Stimulated activated CD8-positive, alpha-beta memory T cell treated with anti-CD3 and anti-CD28 coated beads, Interleukin-12 subunit alpha, Interleukin-12 subunit beta, amount 100 ng/mL, for 4 hours (primary cell): Measurements from ENCODE around the gene UBQLN1.
"Not testable (repeated sequence)": the region's sequence is repeated elsewhere in the genome, so short reads cannot be mapped to it uniquely, and the experiment has no call there.

Source experiments
- DNase-seq: peaks from one replicate; pipeline ENCODE4 v3.0.0-alpha.2; 2020; ENCODE audit warnings: low read depth

The UBQLN1 gene

DNA sequence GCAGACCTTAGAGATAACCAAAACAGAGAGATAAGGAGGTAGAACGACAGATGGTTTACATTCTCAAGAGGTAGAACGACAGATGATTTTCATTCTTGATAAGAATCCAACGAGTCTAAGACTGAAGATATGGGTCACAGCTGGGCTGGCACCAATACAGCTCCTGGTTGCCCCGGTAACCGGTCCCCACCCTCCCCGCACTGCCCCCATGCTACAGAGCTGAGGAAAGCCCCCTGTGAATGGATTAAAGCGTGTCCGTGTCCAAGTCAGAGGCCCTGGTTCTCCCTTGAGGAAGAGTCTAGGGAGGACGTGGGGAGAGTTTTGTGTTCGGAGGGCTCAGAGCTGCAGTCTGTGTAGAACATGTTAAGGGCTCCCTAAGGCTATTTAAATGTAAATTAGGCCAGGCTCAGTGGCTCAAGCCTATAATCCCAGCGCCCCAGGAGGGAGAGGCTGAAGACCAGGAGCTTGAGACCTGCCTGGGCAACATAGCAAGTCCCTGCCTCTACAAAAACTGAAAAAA lies 76.8 kb downstream of the UBQLN1 start:
- DNase-seq, result no peak

DNA sequence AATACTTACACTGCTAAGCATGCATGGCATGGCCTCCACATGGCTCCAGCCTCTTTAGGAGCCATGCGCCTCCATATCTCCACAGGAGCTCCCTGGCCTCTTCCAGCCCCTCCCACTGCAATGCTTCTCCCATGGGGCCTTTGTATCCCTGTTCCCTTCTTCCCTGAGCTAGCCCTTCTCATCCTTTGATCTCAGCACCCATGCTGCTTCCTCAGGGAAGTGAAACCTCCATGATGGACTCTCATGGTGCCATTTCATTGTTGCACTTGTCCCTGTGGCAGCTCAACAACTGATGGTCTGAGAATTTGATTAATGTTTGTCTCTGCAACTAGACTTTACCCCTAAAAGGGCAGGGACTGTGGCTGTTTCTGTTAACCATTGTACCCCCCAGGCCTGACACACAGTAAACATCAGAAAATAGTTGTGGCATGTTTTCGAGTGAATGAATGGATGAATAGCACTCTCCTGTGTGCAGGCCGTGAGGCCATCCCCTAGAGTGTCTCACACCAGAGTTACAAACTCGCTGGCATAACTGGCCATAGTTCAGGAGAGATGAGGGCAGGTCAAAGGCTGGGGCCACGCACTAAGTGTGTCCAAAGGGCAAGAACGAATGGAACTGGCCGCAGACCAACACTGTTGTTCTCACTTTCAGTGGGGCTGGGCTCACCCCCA lies 78.2 kb downstream of the UBQLN1 start:
- no peak for DNase-seq

DNA sequence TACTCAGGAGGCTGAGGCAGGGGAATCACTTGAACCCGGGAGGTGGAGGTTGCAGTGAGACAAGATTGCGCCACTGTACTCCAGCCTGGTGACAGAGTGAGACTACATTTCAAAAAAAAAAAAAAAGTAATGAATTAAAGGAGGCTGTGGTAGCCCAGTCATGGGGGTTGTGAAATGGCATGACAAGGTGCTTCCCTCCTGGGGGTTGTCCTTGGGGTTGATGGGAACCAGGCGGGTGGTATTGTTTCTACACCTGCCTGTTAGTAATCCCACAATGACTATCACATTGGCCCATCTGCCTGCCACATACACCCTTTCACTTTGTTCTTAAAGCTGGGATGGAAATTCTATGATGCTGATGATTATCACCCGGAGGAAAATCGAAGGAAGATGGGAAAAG lies 79.2 kb downstream of the UBQLN1 start:
- DNase-seq, result no peak

GRCh38 chr9:83625178-83625577 lies 82.6 kb downstream of the UBQLN1 start:
- DNase-seq, result no peak

DNA sequence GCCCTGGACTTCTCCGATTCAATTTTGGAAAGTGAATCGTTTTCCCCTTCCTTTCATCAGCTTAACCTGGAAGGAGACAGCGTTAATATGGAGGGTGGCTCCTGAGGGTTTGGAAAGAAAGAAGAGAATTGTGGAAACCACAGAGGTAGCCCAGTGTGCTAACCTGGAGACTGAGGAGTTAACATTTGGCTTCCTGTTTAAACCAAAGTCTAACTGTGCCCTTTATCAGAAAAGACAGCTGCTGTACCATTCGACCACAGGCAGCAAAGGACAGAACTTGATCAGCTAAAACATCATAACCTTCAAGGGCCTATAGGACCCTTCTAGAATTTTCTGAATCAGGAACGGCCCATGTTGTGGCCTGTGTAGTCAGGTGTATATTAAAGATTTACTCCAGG lies 84.1 kb downstream of the UBQLN1 start:
- DNase-seq, result no peak

- peak; percentile 44 for DNase-seq
Observed at GRCh38 chr9:83622939-83623678, 84.6 kb downstream of the UBQLN1 start, which contains the start of gene IDNK. TSS of gene IDNK (plus strand) at chr9:83623143. CDS start at chr9:83623172, 29 bp downstream.

DNA sequence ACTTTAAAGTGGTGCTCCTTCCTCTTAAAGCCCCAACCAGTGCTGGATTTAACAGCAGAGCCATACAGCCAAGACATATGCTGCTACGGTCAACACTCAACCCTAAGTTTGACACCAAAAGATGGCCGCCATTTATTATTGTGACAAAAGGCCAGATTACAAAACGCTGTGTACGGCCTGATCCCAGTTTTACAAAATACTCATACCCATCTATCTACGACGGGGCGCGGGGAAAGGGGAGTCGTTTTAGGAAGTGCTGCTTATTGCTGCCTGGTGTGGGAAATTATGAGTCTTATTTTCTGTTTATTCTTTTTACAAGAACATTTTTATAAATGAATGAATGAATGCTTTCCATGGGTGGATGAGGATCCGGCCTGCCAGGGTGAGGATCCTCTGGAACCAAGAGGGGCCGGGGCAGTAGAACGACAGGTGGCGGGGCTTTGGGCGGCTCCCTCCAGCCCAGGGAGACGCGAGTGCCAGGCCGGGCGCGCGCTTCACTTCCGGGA lies 85.3 kb downstream of the UBQLN1 start:
- no peak for DNase-seq

DNA sequence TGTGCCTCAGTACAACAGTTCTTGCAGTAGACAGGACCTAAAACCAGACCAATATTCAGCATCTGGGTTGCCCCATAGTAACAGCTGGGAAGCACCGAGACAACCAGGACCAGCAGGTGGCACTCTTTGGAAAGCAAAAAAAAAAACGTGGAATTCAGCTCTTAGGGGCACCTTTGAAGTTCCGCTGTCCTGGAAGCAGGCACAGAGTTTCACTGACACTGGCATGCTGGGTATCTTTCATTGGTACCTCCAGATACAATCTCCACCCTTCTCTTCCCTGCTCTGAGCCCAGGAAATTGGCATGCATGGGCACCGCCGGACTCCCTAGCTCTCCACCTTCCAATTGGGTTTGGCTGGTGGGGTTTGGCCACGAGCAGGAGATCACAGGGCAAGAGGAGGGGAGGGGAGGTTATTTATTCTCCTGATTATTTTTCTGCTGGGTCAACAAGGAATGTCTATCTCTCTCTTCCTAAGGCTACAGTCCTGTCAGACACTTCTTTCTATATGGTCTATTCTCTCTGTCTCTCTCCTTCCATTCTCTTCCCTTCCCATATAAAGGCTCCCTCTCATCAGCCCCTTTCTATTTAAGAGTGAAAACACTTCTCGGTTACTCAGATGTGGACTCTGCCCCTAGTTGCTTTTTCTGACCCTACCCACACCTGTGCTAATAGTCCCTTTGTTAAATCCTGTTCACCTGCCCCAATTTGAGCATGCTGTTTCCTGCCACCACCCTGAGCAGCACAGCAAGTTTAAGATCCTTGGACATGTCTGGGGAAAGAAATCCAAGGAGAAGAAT lies 86.7 kb downstream of the UBQLN1 start:
- DNase-seq, result no peak

DNA sequence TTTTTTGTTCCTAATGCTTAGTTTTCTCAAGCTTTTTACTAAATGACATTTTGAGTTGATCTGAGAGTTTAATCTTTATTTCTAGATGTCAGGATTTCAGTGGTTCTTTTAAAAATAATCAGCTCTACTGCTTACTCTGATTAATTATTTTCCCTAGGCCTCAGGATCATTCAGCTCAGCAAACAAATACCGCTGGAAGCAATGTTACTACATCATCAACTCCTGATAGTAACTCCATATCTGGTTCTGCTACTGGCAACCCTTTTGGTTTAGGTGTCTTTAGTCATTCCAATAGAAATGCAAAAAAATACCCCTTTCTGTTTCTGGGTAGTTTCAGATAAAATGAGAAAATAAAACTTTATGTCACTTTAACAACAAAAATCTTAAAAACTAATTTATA lies 90.5 kb downstream of the UBQLN1 start:
- DNase-seq, result no peak

DNA sequence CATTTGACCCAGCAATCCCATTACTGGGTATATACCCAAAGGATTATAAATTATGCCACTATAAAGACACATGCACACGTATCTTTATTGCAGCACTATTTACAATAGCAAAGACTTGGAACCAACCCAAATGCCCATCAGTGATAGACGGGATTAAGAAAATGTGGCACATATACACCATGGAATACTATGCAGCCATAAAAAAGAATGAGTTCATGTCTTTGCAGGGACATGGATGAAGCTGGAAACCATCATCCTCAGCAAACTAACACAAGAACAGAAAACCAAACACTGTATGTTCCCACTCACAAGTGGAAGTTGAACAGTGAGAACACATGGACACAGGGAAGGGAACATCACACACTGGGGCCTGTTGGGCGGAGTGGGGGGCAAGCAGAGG lies 94.5 kb downstream of the UBQLN1 start:
- DNase-seq, result not testable (repeated sequence)
